Measurements from ENCODE around the gene AIM2. TPM values are rescaled to one million over a fixed set of nuclear protein-coding genes. Genes with fewer than 3 reads are reported as not detected.
"Not testable (repeated sequence)": the region's sequence is repeated elsewhere in the genome, so short reads cannot be mapped to it uniquely, and the experiment has no call there.

The AIM2 gene
- total RNA-seq = 10 to 100 TPM; 64.8 to 64.9 TPM

GRCh38 chr1:159076438-159077119, at the start of gene AIM2:
AIM2 (minus strand) TSS chr1:159076766; CDS start chr1:159073499, 3,267 bp downstream.
- ChIA-PET POLR2A (interaction anchor here (0.7 to 3.6 kb wide), 8 partner anchors 8 to 79 kb away, joined by 3 to 28 read pairs (median 9); partner anchors contain the start of gene IFI16), CTCF (interaction anchor here (1.2 to 2.9 kb wide), 9 partner anchors 12 to 1084 kb away, joined by 3 to 12 read pairs (median 4); partner anchors contain the start of gene IFI16)

GRCh38 chr1:159123587-159123986, 47.0 kb upstream of the AIM2 start:
- CTCF ChIA-PET = interaction anchor here (1.2 to 2.2 kb wide), 2 partner anchors 9 to 88 kb away, joined by 3 to 6 read pairs; no protein-coding TSS in a partner anchor
- POLR2A ChIA-PET = interaction anchor here (0.7 kb wide), 1 partner anchor 266 kb away, joined by 3 read pairs; no protein-coding TSS in a partner anchor

GRCh38 chr1:159122005-159122621, 45.5 kb upstream of the AIM2 start:
- CTCF ChIA-PET = interaction anchor here (0.7 to 2.2 kb wide), 3 partner anchors 10 to 45 kb away, joined by 3 to 6 read pairs (median 3); partner anchors contain the start of gene AIM2
- POLR2A ChIA-PET = no interaction called here

DNA sequence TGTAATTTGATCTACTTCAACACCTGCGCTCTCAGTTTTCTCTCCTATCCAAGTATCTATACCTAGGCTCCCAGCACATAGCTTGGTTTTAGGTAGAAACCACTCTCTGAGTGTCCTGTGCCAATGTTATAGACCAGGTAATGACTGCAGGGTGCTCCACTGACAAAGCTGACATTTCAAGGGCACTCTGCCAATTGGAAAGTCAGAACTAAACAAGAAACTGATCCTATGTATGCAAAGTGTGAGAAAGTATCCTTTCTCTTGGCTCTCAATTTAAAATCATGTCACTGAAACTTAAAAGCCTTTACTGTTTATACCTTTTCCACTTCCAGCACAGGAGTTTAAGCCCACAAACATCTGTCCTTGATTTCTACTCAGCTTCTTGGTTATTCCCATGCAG, 45.0 kb upstream of the AIM2 start:
- CTCF ChIA-PET = interaction anchor here (0.7 to 1.7 kb wide), 2 partner anchors 10 to 45 kb away, joined by 3 read pairs; partner anchors contain the start of gene AIM2
- POLR2A ChIA-PET = no interaction called here

DNA sequence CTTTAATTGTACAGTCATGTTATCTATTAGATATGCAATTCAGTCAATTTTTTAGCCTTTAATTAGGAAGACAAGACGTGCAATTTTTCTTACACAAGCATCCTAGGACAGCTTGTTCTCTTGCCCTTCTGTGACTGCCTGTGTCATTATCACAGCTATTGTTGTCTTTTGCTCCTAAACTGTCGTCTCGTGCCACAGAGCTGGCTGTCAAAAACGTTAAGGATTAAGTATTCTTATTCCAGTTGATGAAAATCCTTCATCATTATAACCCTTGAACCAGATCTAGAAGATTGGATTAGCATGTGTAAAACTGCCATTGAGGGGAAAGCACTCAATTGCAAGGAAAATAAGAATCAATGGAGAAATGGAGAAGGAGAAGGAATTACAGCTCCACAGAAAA, 43.8 kb upstream of the AIM2 start:
- CTCF ChIA-PET = no interaction called here
- POLR2A ChIA-PET = no interaction called here

DNA sequence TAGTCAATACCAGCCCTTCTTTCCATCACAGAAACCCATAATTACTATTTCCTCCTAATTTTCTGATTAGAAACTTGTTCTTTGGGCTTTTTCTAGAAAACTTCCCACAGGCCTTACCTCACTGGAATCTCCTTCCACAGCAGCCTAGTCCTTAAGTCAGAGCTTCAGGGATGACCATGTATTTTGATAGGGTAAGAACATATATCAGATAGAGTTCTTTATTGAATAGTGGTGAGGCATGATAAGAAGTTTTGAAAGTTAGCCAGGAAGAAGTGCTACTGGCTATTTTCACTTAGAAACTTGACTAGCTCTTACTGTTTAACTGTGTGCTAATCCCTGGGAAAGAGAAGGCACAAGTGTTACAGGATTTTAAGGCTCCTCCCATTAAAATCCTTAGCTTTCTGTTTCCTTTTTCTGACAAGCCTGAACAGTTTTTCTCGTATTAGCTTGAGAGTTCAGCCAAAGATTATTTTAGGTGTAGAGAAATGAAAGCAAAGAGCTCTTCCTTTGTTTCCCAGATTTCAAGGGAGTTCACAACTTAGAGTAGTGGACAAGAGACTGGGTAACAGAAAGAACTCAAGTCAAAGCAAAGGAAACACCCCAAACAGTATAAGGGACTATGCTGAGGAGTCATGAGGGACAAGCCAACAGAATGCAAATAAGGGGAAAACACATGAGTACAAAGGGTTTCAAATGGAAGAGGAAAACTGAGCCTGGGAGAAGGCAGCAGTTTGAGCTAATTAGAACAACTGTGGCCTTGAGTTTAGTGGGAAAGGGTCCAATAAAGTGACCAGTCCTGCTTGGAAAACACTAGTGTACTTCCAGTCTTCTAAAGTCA, 37.2 kb upstream of the AIM2 start:
- POLR2A ChIA-PET = no interaction called here
- CTCF ChIA-PET = no interaction called here

DNA sequence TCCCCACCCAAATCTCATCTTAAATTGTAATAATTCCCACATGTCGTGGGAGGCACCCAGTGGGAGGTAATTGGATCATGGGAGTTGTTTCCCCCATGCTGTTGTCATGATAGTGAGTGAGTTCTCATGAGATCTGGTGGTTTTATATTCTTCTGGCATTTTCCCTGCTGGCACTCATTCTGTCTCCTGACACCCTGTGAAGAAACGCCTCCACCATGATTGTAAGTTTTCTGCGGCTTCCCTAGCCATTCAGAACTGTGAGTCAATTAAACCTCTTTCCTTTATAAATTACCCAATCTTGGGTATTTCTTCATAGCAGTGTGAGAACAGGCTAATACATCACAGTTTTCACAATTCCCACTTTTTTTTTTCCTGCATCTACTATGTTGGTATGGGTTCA, 26.5 kb upstream of the AIM2 start:
- CTCF ChIA-PET, POLR2A ChIA-PET: not testable (repeated sequence)

DNA sequence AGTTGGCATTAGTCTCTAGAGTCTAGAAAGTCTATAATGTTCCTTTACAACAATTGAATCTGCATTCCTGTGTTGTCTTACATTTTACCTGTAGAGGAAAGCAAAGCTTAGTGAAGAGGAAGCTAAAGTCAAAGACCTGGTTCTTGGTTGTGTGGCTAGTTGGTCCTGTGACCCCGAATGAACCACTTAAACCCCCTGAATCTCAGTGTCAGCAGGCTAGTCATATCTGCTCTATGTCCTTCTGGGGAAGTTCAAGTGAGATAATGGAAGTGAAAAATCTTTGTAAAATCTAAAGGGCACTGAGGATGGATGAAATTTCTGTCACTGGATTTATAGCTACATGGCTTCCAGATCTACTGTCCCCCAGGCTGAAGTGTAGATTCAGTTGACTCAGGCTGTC, 24.0 kb upstream of the AIM2 start:
- CTCF ChIA-PET = no interaction called here
- POLR2A ChIA-PET = no interaction called here

GRCh38 chr1:159098596-159098995, 22.0 kb upstream of the AIM2 start:
- POLR2A ChIA-PET = no interaction called here
- CTCF ChIA-PET = no interaction called here

GRCh38 chr1:159092036-159092760, 15.6 kb upstream of the AIM2 start:
- ChIA-PET POLR2A (interaction anchor here (1.0 kb wide), 2 partner anchors 14 to 16 kb away, joined by 3 to 4 read pairs; partner anchors contain the start of gene AIM2), CTCF (interaction anchor here (2.3 kb wide), 1 partner anchor 15 kb away, joined by 6 read pairs; the partner anchor contains the start of gene AIM2)

- CTCF ChIA-PET = interaction anchor here (2.3 kb wide), 1 partner anchor 15 kb away, joined by 6 read pairs; the partner anchor contains the start of gene AIM2
- POLR2A ChIA-PET = interaction anchor here (1.0 kb wide), 2 partner anchors 14 to 15 kb away, joined by 3 to 4 read pairs; partner anchors contain the start of gene AIM2
Measured at GRCh38 chr1:159091607-159092031, 15.1 kb upstream of the AIM2 start.

DNA sequence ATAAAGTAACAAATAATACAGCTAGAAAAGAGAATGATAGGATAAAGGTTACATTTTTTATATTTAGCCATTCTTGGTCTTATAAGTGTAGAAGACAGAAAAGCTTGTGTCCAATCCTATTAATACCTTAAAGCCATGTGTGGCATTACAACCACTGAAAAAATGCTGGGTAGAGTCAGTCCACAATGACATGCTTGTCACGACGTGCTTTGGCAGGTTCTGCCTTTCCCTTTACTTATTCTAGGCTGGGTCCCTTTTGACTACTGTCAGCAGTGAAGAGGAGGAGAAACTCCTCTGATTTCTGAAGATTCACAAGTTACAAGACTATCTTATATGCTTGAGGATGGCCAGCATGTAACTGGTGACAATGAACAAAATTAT, 14.6 kb upstream of the AIM2 start:
- ChIA-PET CTCF (interaction anchor here (0.8 to 2.3 kb wide), 2 partner anchors 13 to 14 kb away, joined by 3 to 6 read pairs; partner anchors contain the start of gene AIM2), POLR2A (interaction anchor here (1.0 kb wide), 2 partner anchors 13 to 15 kb away, joined by 3 to 4 read pairs; partner anchors contain the start of gene AIM2)

DNA sequence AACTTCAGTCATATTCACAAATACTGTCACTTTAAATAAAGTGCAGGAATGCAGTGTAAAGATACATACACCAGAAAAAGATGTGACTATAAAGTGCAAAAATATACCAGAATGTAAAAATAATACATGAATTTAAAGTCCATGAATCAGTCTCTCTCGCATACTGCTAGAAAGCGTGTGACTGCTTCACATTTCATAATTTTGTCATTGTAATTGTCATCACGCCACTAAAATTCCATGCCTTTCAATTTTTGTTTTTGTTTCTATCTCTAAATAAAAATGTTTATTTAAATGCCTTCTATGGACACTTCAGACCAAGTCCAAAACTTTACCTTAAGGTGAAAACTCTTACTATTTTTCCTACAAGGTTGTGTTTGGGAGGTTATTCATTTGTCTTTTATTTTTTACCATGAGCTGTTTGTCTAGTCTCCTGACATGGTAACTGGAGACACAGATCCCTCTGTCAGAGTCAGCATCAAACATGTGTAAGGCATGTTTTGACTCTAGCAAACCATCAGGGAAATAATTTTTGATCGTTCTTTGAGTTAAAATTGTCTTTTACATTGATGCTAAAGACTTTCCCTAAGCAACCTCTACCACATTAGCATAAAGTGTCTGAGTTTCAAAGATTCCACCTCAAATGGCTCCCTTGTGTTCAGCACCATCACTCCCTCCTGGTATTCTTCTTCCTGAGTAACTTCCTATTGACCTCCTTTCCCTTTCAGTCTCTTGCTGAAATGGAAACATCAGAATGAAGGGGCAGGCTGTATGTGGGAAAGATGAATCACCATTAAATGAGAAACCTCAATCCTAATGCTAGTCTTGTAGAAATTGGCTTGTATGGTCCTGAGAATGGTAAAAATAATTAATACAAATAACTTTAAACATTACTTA, 14.0 kb upstream of the AIM2 start:
- POLR2A ChIA-PET = interaction anchor here (0.7 to 2.4 kb wide), 4 partner anchors 13 to 832 kb away, joined by 3 to 26 read pairs (median 4); partner anchors contain the start of gene AIM2
- CTCF ChIA-PET = interaction anchor here (0.8 to 2.3 kb wide), 4 partner anchors 12 to 43 kb away, joined by 3 to 12 read pairs (median 4); partner anchors contain the start of gene AIM2

GRCh38 chr1:159089184-159089791, 12.7 kb upstream of the AIM2 start:
- ChIA-PET POLR2A (interaction anchor here (2.4 kb wide), 1 partner anchor 12 kb away, joined by 26 read pairs; the partner anchor contains the start of gene AIM2), CTCF (interaction anchor here (1.0 to 2.3 kb wide), 4 partner anchors 10 to 44 kb away, joined by 3 to 12 read pairs (median 4); partner anchors contain the start of gene AIM2)

DNA sequence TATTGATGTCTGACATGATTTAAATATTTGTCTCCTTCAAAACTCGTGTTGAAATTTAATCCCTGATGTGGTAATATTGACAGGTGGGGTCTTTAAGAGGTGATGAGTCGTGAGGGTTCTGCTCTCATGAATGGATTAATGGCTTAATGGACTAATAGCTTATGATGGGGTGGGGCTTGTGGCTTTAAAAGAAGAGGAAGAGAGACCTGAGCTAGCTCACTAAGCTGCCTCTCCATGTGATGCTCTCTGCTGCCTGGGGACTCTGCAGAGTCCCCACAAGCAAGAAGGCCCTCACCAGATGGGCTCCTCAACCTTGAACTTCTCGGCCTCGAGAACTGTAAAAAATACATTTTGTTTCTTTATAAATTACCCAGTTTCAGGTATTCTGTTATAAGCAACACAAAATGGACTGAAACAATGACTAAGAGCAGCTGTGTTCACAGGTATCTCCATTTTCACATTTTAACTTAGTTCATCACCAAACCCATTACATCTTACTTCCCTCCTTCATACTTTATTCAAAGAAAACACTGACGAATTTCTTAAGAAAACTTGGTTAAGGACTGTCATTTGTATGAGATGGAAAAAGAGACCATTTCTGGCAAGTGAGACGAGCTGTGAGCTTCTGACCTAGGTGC, 12.1 kb upstream of the AIM2 start:
- ChIA-PET POLR2A (interaction anchor here (2.4 kb wide), 1 partner anchor 12 kb away, joined by 26 read pairs; the partner anchor contains the start of gene AIM2), CTCF (interaction anchor here (1.0 to 2.3 kb wide), 3 partner anchors 9 to 45 kb away, joined by 3 to 12 read pairs (median 5); partner anchors contain the start of gene AIM2)

- ChIA-PET POLR2A (interaction anchor here (2.4 kb wide), 1 partner anchor 11 kb away, joined by 26 read pairs; the partner anchor contains the start of gene AIM2), CTCF (interaction anchor here (2.3 kb wide), 1 partner anchor 11 kb away, joined by 12 read pairs; the partner anchor contains the start of gene AIM2)
Measured at GRCh38 chr1:159088050-159088449, 11.5 kb upstream of the AIM2 start.

Measured in activated CD8-positive, alpha-beta memory T cell treated with anti-CD3 and anti-CD28 coated beads for 36 hours (primary cell).